ENCODE measurements around the gene RAI1. TPM values are rescaled to one million over a fixed set of nuclear protein-coding genes. Genes with fewer than 3 reads are reported as not detected.
A peak's percentile ranks its signal among the peaks of the same experiment; 100 is the strongest.

The RAI1 gene
- total RNA-seq, 8 experiments from 2014 or later: 5.4 to 32.0 (median 20.4) TPM

DNA sequence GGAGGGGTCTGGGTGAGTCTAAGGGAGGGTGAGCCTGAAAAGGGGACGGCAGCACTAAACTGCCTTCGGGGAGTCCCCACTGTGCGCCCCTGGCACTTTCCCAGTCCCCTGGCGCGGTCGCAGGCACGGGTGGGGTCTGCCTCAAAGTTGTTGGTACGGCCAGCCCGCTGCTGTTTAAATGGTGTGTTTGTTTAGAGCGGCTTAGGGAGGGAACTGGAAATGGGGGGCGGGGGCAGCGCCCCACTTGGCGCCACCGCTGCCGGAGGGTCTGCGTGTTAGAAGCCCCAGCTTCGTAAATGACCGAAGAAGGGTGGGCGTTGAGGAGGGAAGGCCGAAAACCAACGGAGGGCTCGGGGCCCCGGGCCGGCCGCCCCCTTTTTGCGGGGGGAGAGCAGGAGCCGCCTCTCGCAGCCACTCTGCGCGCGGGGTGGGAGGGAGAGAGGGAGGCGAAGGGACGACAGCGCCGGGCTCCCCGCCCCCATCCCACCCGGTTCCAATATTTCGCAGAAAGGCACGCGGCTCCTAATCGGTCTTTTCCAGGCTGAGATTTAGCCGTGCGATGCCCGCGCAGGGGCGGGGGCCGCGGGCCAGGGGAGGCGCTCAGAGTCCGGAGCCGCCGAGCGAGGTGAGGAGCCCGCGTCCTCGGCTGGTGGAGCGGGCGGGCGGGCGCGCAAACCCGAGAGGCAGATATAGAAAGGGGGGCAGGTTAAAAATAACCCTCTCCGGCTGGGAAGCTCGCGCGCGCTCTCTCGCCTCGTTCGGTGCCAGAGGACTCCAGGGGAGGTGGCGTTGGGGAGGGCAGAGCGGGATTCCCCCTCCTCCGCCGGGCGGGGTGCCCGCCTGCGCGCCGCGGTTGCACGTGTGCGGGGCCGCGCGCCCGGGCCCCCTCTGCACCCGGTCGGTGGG is 100.6 kb downstream of the RAI1 start:
- Histone ChIP-seq H3K4me1 (replicated peaks in 1 of 2) (peaks cover 53 to 59% of the 10 kb centered on the region in 2 donors), H3K27ac (peak overlapping the region; percentile 86 to 93), H3K4me3 (peak overlapping the region; percentile 37 to 39 (median 39))
- ATAC-seq (replicated peaks in 6 of 8): peak; percentile 8 to 66 (median 62)
- in situ Hi-C loops (cut with MboI; ENCODE audit: low pct_unique_long_range_greater_than_20kb in 2 of 9, low sequenced_read_pairs in 9 of 9, unreplicated experiment in 9 of 9): no loop called here
- no CpG with 5 or more reads among the region's 88 CpGs for WGBS, 10 experiments

GRCh38 chr17:17782523-17783115 is 101.4 kb downstream of the RAI1 start:
- in situ Hi-C loops (cut with MboI; ENCODE audit: low pct_unique_long_range_greater_than_20kb in 2 of 9, low sequenced_read_pairs in 9 of 9, unreplicated experiment in 9 of 9): no loop called here
- WGBS, 10 experiments: no CpG with 5 or more reads among the region's 57 CpGs
- peak; percentile 8 to 65 (median 54) for ATAC-seq (replicated peaks in 6 of 8)
- peak overlapping the region; percentile 86 to 93 for H3K27ac ChIP-seq
- H3K4me1 ChIP-seq (replicated peaks in 1 of 2): peaks cover 61 to 67% of the 10 kb centered on the region in 2 donors
- H3K4me3 ChIP-seq: peak overlapping the region; percentile 37 to 39 (median 39)

- no CpG with 5 or more reads among the region's 75 CpGs for WGBS, 10 experiments
- Histone ChIP-seq H3K27ac (peak overlapping the region; percentile 86 to 93), H3K4me1 (replicated peaks in 1 of 2) (peaks cover 67 to 73% of the 10 kb centered on the region in 2 donors), H3K4me3 (peak overlapping the region; percentile 37 to 39 (median 39))
- in situ Hi-C loops (cut with MboI; ENCODE audit: low pct_unique_long_range_greater_than_20kb in 2 of 9, low sequenced_read_pairs in 9 of 9, unreplicated experiment in 9 of 9): no loop called here
- ATAC-seq (replicated peaks in 6 of 8): peak; percentile 6 to 51 (median 26)
These were observed 102.0 kb downstream of the RAI1 start for GRCh38 chr17:17783116-17783824.

DNA sequence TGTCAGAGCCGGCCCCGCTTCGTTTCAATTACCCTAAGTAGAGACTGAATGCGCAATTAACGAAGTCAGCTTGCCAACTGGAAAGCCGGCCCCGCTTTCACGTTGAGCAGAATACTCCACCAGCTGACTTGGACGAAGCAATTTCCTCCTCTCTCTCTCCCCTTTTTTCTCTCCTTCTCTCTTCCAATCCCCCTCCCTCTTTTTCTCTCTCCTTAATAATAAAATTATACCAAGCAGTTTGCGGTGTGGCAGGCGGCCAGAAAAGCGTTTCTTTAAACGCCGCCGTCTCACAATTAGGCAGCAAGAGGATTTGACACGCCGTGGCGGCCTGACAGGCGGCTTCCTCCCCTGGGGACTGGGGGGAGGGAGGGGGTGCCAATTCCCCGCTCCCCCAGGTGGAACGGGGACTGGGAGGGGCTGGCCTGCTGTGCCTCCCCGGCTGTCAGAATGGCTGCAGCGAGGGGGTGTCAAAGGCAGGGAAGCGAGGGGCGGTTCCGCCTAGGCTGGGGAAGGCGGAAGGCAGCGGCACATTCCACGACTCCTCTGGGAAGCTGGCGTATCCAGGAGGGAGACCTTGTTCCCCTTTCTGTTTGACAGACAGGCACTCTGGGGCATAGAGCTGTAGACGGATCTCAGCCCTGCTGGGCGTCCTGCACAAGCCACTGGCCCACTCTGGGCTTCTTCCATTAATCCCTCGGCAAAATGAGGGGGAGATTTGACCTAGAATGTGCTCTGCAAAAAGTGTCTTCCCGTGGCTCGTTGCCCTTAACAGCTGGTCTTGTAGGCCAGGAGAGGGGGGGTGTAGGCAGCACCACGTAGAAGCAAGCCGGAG is 102.8 kb downstream of the RAI1 start:
- H3K4me3 ChIP-seq: peak overlapping the region; percentile 37 to 39 (median 39)
- ATAC-seq (replicated peaks in 6 of 8): peak in 7 of 8 experiments; percentile 1 to 12 (median 3)
- in situ Hi-C loops (cut with MboI; ENCODE audit: low pct_unique_long_range_greater_than_20kb in 2 of 9, low sequenced_read_pairs in 9 of 9, unreplicated experiment in 9 of 9): no loop called here
- 0 to 17% (median 4%) methylated on average over 1 to 19 of the region's 37 CpGs; no CpG with 5 or more reads in 1 of the 10 experiments for WGBS, 10 experiments
- peaks cover 72 to 74% of the 10 kb centered on the region in 2 donors for H3K4me1 ChIP-seq (replicated peaks in 1 of 2)
- H3K27ac ChIP-seq: peak overlapping the region; percentile 86 to 93

DNA sequence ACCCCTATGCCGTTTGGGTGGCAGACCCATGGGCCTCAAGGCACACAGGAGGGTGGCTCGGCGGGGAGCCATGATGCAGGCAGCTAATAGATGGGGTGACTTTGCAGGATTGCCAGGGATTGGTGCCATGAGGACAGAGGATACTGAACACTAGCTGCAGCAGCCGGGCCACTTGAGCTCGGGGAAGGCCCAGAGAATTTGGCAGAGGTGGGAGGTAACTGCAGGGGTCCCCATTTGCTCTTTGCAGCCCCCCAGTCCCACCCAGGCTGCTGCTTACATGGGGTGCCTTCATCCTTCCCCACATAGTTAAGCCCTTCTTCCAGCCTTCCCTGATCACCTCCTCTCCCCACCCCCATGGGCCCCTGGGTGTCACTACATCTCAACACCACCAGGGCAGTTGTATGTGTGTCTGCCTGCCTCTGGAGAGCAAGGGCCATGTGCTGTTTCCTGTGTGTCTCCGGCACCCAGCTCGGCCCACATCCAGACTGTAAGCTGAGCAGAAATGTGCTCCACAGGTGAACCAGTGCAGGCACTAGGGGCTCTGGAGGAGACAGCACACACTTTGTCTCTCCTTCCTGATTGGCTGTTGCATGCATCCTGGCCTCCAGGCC is 103.5 kb downstream of the RAI1 start:
- Histone ChIP-seq H3K27ac (peak overlapping the region; percentile 86 to 93), H3K4me3 (peak overlapping the region; percentile 37 to 39 (median 39)), H3K4me1 (replicated peaks in 1 of 2) (peaks cover 78% of the 10 kb centered on the region in 2 donors)
- in situ Hi-C loops (cut with MboI; ENCODE audit: low pct_unique_long_range_greater_than_20kb in 2 of 9, low sequenced_read_pairs in 9 of 9, unreplicated experiment in 9 of 9): no loop called here
- 39 to 80% (median 63%) methylated on average over 2 to 4 of the region's 7 CpGs; no CpG with 5 or more reads in 7 of the 10 experiments for WGBS, 10 experiments
- ATAC-seq (replicated peaks in 6 of 8): no peak

- in situ Hi-C loops (cut with MboI; ENCODE audit: low pct_unique_long_range_greater_than_20kb in 2 of 9, low sequenced_read_pairs in 9 of 9, unreplicated experiment in 9 of 9): no loop called here
- peak overlapping the region; percentile 86 to 93 for H3K27ac ChIP-seq
- no peak for ATAC-seq (replicated peaks in 6 of 8)
- peaks cover 80 to 81% of the 10 kb centered on the region in 2 donors for H3K4me1 ChIP-seq (replicated peaks in 1 of 2)
- H3K4me3 ChIP-seq: no peak overlapping the region
- 0 to 88% (median 55%) methylated on average over 1 to 9 of the region's 11 CpGs; no CpG with 5 or more reads in 3 of the 10 experiments for WGBS, 10 experiments
These were observed 104.1 kb downstream of the RAI1 start for GRCh38 chr17:17785407-17785806.

GRCh38 chr17:17786998-17787397 is 105.7 kb downstream of the RAI1 start:
- peaks cover 82 to 83% of the 10 kb centered on the region in 2 donors for H3K4me1 ChIP-seq (replicated peaks in 1 of 2)
- peak overlapping the region in 1 of 2 donors; percentile 38 for H3K27ac ChIP-seq
- H3K4me3 ChIP-seq: no peak overlapping the region
- in situ Hi-C loops (cut with MboI; ENCODE audit: low pct_unique_long_range_greater_than_20kb in 2 of 9, low sequenced_read_pairs in 9 of 9, unreplicated experiment in 9 of 9): no loop called here
- no CpG with 5 or more reads among the region's 2 CpGs for WGBS, 10 experiments
- ATAC-seq (replicated peaks in 6 of 8): no peak

- Histone ChIP-seq H3K4me3 (no peak overlapping the region), H3K4me1 (replicated peaks in 1 of 2) (peaks cover 88% of the 10 kb centered on the region in 2 donors), H3K27ac (peak overlapping the region in 1 of 2 donors; percentile 38)
- 83 to 100% (median 95%) methylated on average over 2 to 3 of the region's 7 CpGs; no CpG with 5 or more reads in 6 of the 10 experiments for WGBS, 10 experiments
- in situ Hi-C loops (cut with MboI; ENCODE audit: low pct_unique_long_range_greater_than_20kb in 2 of 9, low sequenced_read_pairs in 9 of 9, unreplicated experiment in 9 of 9): no loop called here
- no peak for ATAC-seq (replicated peaks in 6 of 8)
These were observed 106.3 kb downstream of the RAI1 start for GRCh38 chr17:17787568-17787967.

DNA sequence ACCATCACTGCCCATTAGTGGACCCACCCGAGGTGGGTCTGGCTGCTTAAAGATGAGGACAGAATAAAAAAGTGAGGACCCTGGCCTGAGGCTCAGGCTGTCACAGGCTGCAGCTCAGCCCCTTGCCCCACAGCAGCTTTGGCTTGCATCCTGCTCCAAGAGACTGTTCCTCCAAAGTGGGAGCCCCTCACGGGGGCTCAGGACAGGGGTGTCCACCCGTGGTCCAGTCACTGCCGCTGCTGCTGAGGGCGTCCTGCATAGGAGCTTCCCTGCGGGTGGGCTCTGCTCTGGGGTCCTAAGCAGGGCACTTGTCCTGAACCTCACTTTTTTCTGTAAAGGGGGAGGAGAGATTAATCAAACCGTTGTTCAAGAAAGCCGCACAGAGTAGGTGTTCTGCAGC is 107.7 kb downstream of the RAI1 start:
- in situ Hi-C loops (cut with MboI; ENCODE audit: low pct_unique_long_range_greater_than_20kb in 2 of 9, low sequenced_read_pairs in 9 of 9, unreplicated experiment in 9 of 9): no loop called here
- Histone ChIP-seq H3K27ac (peak overlapping the region; percentile 88 to 97), H3K4me1 (replicated peaks in 1 of 2) (peaks cover 99 to 100% of the 10 kb centered on the region in 2 donors), H3K4me3 (no peak overlapping the region)
- ATAC-seq (replicated peaks in 6 of 8): no peak
- WGBS, 10 experiments: 40 to 100% (median 84%) methylated on average over 1 to 7 of the region's 8 CpGs; no CpG with 5 or more reads in 6 of the 10 experiments

GRCh38 chr17:17789410-17789809 is 108.2 kb downstream of the RAI1 start:
- in situ Hi-C loops (cut with MboI; ENCODE audit: low pct_unique_long_range_greater_than_20kb in 2 of 9, low sequenced_read_pairs in 9 of 9, unreplicated experiment in 9 of 9): no loop called here
- 76 to 100% methylated on average over 3 to 5 of the region's 6 CpGs; no CpG with 5 or more reads in 8 of the 10 experiments for WGBS, 10 experiments
- ATAC-seq (replicated peaks in 6 of 8): no peak
- Histone ChIP-seq H3K4me1 (replicated peaks in 1 of 2) (peaks cover 95 to 99% of the 10 kb centered on the region in 2 donors), H3K4me3 (no peak overlapping the region), H3K27ac (peak overlapping the region; percentile 88 to 97)

DNA sequence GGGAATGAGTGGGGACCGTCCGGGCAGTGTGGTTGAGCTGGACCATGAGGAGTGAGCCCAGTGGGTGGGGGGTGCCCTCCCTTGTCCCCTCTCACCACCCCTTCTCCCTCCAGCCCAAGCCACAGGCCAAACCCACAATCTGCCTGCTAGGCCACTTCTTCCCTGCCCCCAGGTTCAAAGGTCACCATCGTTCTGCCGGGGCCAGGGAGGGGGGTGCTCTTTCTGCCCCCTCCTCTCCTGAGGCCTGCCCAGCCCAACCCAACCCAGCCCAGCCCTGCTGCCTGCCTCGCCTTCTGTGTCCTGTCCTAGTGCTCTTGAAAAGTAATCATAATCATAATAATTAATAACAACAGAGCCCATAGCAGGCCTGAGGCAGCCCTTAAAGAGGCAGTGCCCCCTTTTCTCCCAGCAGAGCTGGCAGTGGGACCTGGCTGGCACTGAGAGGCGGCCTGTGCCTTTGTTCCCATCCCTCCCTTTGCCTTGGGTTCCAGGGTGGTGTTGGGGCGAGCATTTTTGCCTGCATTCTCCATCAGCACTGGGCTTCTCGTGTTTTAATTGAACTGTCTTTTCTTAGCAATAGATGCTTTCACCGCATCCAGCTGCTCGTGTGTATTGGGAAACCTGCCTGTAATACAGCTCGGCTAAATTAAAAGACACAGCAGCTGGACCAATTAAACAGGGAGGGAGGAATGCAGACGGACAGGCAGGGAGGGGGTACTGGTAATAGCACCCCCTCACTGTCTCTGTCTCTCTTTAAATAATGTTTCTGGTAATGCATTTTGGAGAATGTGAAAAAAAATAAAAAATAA is 108.8 kb downstream of the RAI1 start:
- WGBS, 10 experiments: 42 to 70% (median 59%) methylated on average over 1 to 8 of the region's 12 CpGs; no CpG with 5 or more reads in 2 of the 10 experiments
- H3K4me1 ChIP-seq (replicated peaks in 1 of 2): peaks cover 89 to 95% of the 10 kb centered on the region in 2 donors

More for the DNA sequence above, 108.8 kb downstream of the RAI1 start:
- in situ Hi-C loops (cut with MboI; ENCODE audit: low pct_unique_long_range_greater_than_20kb in 2 of 9, low sequenced_read_pairs in 9 of 9, unreplicated experiment in 9 of 9): no loop called here
- ATAC-seq (replicated peaks in 6 of 8): no peak
- Histone ChIP-seq H3K27ac (peak overlapping the region; percentile 88 to 97), H3K4me3 (no peak overlapping the region)

All from motor neuron (in vitro differentiated cells).